H7 (cell line): ENCODE measurements around the gene SYF2. TPM values are rescaled to one million over a fixed set of nuclear protein-coding genes. Genes with fewer than 3 reads are reported as not detected.

Source experiments
- DNase-seq: peaks from one replicate; pipeline ENCODE4 v3.0.0; 2012
- H3K27me3 ChIP-seq: 2 replicates; pipeline ENCODE4 v1.6.0; 2011; ENCODE audit warnings: mild to moderate bottlenecking, low read length; ENCODE audit not compliant: control insufficient read depth, insufficient read depth
- H3K36me3 ChIP-seq: replicated peaks from 2 replicates; pipeline ENCODE4 v1.5.1; 2011; ENCODE audit warnings: low read length; ENCODE audit not compliant: control insufficient read depth, insufficient read depth
- H3K4me3 ChIP-seq: 2 replicates; pipeline ENCODE4 v1.5.1; 2011; ENCODE audit warnings: low read depth, mild to moderate bottlenecking, control low read depth, low read length, moderate library complexity; ENCODE audit not compliant: insufficient read depth
- total RNA-seq: library from RNA; depleted of rRNA; stranded (reverse); fragments of >200 nt; shearing (Covaris generic); gene quantifications from 2 replicates; pipeline ENCODE4 v1.2.3, GENCODE V29; 2014

SYF2 gene
- total RNA-seq, 1 experiment from 2014 or later, result 36.6 TPM

DNA sequence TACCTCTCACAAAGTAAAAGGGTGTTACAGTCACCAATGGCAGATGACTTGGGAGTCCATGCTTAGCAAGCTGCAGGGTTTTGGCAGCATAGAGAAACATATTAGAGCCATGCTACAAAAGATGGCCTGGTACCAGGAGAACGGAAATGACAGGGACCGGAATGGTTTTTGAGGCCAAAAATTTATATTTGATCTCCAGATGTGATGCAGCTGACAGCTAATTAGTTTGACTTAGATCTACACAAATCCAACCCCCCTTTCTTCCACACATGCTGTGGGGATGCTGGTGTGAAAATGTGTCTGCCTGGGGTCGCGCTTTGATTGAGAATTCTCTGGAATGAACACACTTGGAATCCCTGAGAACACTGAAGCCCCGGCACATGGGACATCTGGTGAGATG lies 26.5 kb downstream of the SYF2 start:
- no peak for DNase-seq
- H3K36me3 ChIP-seq, result no peaks in the 10 kb centered on the region
- no peak overlapping the region for H3K4me3 ChIP-seq
- H3K27me3 ChIP-seq, result no peaks in the 10 kb centered on the region

DNA sequence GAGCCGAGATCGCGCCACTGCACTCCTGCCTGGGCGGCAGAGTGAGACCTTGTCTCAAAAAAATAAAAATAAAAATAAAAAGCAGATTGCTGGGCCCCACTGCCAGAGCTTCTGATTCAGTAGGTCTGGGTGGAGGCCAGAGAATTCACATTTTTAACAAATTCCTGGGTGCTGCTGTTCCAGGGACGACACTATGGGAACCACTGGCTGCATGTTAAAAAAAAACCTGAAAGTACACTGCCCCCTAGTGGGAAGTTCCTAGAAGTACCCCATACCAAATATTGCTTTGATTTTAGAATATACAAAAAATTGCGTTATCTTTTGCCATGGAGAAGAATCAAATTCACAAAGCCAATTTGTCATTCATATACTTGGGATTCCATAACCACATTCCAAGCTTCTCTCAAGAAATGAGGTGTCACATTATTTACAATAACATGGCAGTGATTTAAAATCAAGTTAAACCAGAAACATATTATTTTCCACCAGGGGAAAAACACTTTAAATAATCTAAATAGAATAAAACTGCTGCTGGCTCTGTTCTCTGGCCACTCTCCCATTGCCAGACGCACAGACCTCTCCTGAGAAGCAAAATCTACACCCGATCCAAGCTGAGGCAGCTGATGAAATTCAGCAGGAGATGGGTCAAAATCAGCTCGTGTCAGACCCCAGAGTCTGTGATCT lies 27.4 kb downstream of the SYF2 start:
- H3K27me3 ChIP-seq, result no peaks in the 10 kb centered on the region
- H3K36me3 ChIP-seq, result no peaks in the 10 kb centered on the region
- H3K4me3 ChIP-seq, result no peak overlapping the region
- DNase-seq, result peak; percentile 68

DNA sequence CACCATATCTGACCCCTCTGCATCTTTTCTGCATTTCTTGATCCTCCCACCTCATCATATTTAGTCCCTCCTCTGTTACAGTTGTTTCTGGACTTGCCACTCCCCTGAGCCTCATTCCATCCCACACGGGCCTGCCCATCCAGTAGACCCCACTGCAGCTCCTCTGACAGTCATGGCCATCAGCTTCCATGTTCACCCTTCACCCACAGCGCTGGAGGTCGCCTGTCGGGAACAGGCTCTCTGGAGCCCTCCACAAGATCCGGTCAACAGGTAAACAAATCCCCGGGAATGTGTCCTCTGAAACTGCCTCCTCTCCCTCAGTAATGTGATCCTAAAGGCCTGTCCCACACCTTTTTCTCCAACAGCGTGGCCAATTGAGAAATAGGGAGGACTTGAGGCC lies 31.3 kb downstream of the SYF2 start:
- Histone ChIP-seq H3K36me3 (no peaks in the 10 kb centered on the region), H3K4me3 (no peak overlapping the region), H3K27me3 (no peaks in the 10 kb centered on the region)
- no peak for DNase-seq

DNA sequence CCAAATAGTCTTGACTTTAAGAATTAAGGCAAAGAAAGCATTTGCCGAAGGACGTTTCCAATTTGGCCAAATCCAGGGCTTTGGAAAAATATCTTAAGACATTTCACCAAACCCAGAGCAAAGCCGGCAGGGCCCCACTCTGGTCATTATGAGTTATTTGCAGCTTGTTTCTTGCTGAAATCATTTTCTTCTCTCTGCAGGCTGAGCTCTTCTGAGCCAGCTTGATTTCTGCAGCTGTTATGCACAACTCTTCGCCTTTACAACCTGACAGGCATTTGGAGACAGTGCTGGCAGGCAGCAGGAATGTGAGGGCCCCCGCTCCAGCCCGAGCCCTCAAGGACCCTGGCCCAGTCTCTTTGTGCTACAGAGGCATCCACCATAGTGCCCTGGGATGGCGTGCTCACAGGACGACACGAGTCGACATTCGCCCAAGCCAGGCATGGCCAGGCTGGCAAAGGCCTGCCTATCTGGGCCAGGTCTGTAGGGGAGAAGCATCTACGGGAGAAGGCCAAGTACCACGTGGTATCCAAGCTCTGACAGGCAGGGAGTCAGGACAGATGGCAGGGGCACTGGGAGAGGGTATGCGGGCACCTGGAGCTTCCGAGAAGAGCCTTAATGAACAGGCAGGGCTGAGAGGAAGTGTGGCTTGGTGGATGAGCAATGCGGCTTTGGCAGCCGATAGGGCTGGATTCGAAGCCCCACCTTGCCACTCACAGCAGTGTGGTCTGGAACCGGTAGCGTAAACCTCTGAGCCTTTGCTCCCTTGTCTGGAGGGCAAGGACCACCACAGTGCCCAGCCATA lies 32.3 kb downstream of the SYF2 start:
- H3K36me3 ChIP-seq, result no peaks in the 10 kb centered on the region
- H3K4me3 ChIP-seq, result no peak overlapping the region
- no peak for DNase-seq
- H3K27me3 ChIP-seq, result no peaks in the 10 kb centered on the region

DNA sequence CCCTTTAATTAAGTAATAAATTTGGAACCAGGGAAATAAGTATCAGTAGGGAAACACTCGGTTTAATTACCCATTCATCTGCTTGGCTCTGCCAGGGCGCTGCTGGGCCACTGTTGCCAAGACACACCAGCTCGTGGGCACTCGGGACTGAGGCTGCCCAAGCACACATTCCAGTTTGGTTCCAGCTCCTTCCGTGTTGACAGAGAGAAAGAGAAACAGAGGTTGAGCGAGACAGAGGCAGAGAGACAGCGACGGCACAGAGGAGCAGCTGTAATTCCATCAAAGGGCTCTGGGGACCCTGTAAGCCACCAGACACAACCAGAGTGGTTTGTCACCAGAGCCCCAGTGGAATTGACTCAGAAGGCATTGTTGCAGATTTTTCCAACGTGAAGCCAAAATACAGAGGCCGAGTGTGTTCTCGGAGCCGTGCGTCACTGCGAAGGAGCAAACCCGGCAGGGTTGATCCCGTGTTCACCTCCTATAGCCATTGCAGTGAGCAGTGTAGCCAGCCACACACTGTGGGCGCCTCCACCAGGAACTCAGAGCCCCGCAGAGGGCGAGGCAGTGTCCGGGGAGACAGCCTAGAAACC lies 33.5 kb downstream of the SYF2 start:
- Histone ChIP-seq H3K27me3 (no peaks in the 10 kb centered on the region), H3K4me3 (no peak overlapping the region), H3K36me3 (no peaks in the 10 kb centered on the region)
- DNase-seq, result peak; percentile 56

DNA sequence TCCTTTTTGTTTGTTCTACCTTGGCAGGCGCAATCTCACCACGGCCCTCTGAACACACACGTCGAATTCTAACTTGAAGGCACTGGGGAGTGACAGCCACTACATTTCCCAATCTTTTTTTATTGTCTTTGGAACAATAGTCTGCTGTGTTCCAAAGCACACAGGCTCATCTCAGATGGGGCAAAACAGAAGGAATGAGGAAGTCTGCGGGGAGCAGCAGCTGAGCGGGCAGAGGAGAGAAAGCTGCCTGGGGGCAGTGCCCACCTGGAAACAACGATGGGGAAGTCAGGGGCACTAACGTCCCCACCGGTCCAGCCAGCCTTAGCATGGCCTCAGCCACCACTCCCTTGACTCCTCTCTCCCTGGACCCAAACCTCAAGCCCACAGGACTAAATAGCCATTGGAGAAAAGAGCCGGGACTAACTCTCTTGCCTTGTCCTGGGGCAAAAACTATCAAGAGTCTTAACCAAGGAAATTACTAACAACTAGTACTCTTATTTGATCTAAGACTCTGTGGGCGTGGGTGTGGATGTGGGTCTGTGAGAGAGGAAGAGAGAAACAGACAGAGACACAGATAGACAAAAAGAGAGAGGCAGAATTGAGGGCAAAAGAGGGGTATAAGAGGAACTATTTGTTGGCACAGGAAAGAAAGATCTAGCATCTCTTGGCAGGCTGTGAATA lies 34.2 kb downstream of the SYF2 start:
- Histone ChIP-seq H3K36me3 (no peaks in the 10 kb centered on the region), H3K4me3 (no peak overlapping the region), H3K27me3 (no peaks in the 10 kb centered on the region)
- DNase-seq, result no peak

DNA sequence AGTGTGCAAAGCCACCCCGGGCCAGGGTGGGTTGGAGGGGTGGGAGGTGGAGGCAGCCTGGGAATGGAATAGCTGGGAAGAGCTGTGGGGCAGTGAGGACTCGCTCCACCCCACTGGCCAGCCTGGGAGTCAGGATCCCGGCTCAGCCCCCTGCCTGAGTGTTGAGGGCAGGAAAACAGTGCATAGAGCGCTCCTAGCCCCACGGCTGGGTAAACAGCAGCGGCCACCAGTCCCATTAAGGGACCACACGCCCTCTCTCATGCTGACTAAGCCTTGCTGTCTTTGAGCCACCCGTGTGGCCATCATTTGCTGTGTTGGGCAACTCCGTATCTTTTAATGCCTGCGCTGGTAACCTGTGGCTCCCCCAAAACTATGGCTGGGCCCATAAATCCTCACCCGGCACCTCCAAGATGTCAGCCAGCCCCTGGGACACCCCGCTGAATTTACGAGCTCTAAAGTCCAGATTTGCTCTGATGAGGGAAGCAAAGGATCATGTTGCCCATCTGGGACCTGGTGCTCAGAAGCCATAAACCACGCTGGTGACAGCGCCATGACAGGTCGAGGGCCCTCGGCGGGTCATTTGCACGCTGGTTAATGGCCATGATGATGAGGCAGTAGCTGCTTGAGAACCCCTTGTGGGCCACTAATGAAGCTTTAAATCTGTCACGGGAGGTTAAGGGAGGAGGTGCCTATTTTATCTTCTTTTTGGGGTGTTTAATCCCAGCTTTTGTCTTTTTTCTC lies 34.9 kb downstream of the SYF2 start:
- peak; percentile 45 for DNase-seq
- Histone ChIP-seq H3K36me3 (no peaks in the 10 kb centered on the region), H3K4me3 (no peak overlapping the region), H3K27me3 (no peaks in the 10 kb centered on the region)

DNA sequence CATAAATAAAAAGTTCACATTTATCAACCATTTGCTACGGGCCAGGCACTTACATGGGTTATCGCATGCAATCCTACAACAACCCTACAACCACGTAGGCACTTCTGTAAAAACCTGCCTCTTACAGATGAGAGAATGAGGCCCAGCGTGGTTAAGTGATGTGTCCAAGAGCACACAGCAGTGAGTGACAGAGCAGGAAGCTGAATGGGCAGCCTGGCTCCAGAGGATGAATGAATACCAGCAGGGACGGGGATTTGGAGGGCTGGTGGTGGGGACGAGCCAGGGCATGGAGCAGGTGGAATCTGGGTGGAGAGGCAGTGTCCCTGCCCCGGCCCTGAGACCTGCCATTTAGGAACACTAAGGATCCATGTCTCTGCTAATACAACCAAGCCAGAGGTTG lies 35.5 kb downstream of the SYF2 start:
- no peaks in the 10 kb centered on the region for H3K36me3 ChIP-seq
- H3K4me3 ChIP-seq, result no peak overlapping the region
- DNase-seq, result no peak
- no peaks in the 10 kb centered on the region for H3K27me3 ChIP-seq

DNA sequence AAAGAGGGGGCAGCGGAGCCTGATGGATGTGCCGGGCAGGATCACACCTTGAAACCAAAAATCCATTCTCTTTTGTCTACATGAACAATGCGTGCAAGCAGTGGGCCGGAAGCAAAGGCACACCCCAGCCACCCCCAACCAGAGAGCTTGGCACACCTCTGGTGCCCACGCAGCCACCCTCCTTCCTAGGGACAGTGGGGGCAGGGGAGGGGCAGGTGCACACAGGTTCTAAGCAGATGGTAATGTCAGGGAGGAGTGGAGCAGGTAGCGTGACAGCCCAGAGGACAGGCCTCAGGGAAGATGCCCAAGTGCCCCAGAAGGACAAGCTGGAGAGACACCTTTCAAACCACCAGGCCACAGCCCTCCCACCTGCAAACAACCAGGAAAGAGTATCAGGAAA lies 36.5 kb downstream of the SYF2 start:
- no peak for DNase-seq
- Histone ChIP-seq H3K4me3 (no peak overlapping the region), H3K27me3 (no peaks in the 10 kb centered on the region)

DNA sequence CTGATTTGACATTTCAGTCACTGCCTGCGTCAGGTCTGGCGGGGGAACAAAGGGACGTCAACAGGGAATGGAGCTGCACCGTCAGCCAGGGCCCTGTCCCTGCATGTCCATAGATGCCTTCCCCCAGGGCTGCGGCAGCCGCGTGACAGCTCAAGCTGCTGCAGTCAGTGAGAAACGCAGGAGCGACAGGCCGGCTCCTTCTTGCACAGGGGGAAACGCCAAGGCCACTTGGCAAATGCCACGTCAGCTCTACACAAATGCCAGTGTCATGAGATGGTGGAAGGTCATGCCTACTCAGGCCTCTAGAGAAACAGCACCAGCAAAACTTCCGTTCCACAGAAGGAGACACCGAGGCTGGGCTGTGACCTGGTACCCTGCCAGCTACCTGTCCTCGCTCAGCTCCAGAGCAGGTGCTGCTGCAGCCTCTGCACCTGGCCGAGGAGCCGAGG lies 37.7 kb downstream of the SYF2 start:
- Histone ChIP-seq H3K27me3 (no peaks in the 10 kb centered on the region), H3K4me3 (no peak overlapping the region), H3K36me3 (no peaks in the 10 kb centered on the region)
- peak; percentile 42 for DNase-seq

More for the DNA sequence above, 36.5 kb downstream of the SYF2 start:
- no peaks in the 10 kb centered on the region for H3K36me3 ChIP-seq

DNA sequence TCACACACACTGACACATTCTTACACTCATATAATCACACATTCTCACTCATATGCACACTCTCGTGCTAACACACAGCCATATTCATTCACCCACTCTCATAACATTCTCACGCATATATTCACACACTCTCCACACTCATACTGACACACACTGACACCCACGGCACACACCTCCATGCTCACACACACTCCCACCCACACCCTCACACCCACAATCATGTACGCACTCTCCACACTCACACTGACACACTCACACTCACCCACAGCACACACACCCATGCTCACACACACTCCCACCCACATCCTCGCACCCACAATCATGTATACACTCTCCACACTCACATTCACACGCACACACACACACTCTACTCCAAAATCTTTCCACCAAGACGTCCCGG lies 38.2 kb downstream of the SYF2 start:
- Histone ChIP-seq H3K4me3 (no peak overlapping the region), H3K36me3 (no peaks in the 10 kb centered on the region), H3K27me3 (no peaks in the 10 kb centered on the region)
- DNase-seq, result no peak

DNA sequence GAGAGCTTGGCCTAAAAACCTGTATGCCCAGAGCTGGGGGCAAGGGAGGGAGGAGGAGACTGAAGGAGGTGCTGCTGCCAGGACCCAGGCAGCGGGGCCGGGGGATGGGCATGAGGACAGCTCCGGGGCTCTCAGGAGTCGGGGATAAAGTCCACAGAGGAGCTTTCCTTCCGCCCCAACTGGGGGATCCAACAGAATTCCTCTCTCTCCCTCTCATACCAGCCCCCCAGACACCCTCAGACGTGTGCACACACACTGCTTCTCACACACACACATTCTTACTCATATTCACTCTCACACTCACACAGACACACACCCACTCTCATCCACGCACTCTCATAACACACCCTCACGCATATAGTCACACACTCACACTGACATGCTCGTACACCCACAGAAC lies 39.1 kb downstream of the SYF2 start:
- Histone ChIP-seq H3K27me3 (no peaks in the 10 kb centered on the region), H3K36me3 (no peaks in the 10 kb centered on the region), H3K4me3 (no peak overlapping the region)
- DNase-seq, result peak; percentile 74

DNA sequence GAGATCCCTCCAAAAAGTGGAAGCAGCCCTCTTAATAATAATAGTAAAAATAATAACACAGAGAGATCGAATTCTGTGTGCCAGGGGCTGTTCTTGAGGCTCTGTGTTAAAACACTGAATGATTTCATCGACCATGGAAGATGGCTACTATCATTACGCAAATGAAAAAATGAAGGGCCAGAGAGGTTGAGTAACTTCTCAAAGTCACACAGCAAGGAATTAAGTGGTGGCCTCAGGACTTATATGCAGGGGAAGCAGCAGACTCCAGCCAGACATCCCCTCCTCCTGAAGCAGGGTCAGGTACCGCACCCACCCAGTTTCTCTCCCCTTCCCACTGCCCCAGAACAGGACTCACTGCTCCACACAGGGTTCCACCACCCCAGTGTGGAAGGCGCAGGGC lies 40.1 kb downstream of the SYF2 start:
- Histone ChIP-seq H3K4me3 (no peak overlapping the region), H3K36me3 (no peaks in the 10 kb centered on the region), H3K27me3 (no peaks in the 10 kb centered on the region)
- no peak for DNase-seq

DNA sequence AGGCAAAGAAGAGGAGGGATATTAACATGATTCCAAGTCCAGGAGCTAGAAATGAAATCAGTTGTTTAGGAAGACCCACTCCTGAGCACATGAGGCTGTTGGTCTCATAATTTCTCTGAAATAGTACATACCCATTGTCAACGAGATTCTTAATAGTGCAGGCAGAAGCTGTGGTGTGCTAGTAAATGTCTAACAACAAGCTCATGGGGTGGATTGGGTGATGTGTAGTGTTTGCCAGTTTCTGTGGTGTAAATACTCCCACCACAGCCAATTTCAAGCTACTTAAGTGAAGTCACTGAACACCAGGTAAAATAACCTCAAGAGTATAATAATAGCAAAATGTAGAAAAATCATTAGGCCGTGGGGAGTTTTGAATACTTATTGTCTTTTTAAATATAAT lies 42.0 kb downstream of the SYF2 start:
- no peaks in the 10 kb centered on the region for H3K27me3 ChIP-seq
- no peaks in the 10 kb centered on the region for H3K36me3 ChIP-seq
- H3K4me3 ChIP-seq, result no peak overlapping the region

More for the DNA sequence above, 42.0 kb downstream of the SYF2 start:
- DNase-seq, result no peak
